Prostate gland (tissue), 2 donors: ENCODE results near the gene PMM2. TPM values are rescaled to one million over a fixed set of nuclear protein-coding genes. Genes with fewer than 3 reads are reported as not detected.

ENCODE experiments used
- DNase-seq: peaks from one replicate; pipeline ENCODE4 v3.0.0-alpha.2; 2019; ENCODE audit warnings: low spot score
- H3K27ac ChIP-seq, 2 donors: fragments of 200-600 bp; sonication (generic); 2 replicates each; pipeline ENCODE4 v1.5.1; 2017 to 2019
- H3K27me3 ChIP-seq: fragments of 200-600 bp; sonication (generic); replicated peaks from 2 replicates; pipeline ENCODE4 v1.5.1; 2019; ENCODE audit not compliant: insufficient read depth
- H3K36me3 ChIP-seq, 2 donors: fragments of 200-600 bp; sonication (generic); 1 replicate in 1 of 2; 2 replicates in 1 of 2; pipeline versions ENCODE4 v1.5.1 to v1.8.1; 2017 to 2019
- H3K4me1 ChIP-seq: fragments of 200-600 bp; sonication (generic); replicated peaks from 2 replicates; pipeline ENCODE4 v1.5.1; 2019
- H3K4me3 ChIP-seq, 2 donors: fragments of 200-600 bp; sonication (generic); 2 replicates each; pipeline ENCODE4 v1.5.1; 2017 to 2019
- H3K9me3 ChIP-seq: fragments of 200-600 bp; sonication (generic); 2 replicates; pipeline ENCODE4 v1.5.1; 2017
- POLR2A ChIP-seq: fragments of 450-650 bp; IDR thresholded peaks from one replicate; pipeline ENCODE4 v1.6.1; 2016; ENCODE audit warnings: antibody characterized with exemption, mild to moderate bottlenecking
- POLR2AphosphoS5 ChIP-seq: sonication (generic); formaldehyde crosslinking; IDR thresholded peaks from one replicate; pipeline ENCODE4 v1.6.1; 2017; ENCODE audit warnings: antibody characterized with exemption
- WGBS: methylation state at CpG from one replicate; pipeline ENCODE4 v1.1.5; 2018; 5-methylcytosine and 5-hydroxymethylcytosine counted together
- intact Hi-C: fragments of 100-400 bp; cut with DNase I; formaldehyde crosslinking; loops from one replicate; pipeline ENCODE4 v1.14.2; 2022
- total RNA-seq, 2 donors: library from RNA; depleted of rRNA; stranded (reverse); fragments of >200 nt; gene quantifications; one replicate each; pipeline ENCODE4 v1.1.0, GENCODE V29; 2016
- TF ChIP-seq, protein P1 (sequence below), 4 experiments: fragments of 200-600 bp in 2 of 4; fragments of 450-650 bp in 2 of 4; sonication (generic) in 2 of 4; IDR thresholded peaks; 1 replicate in 3 of 4; 2 replicates in 1 of 4; pipeline ENCODE4 v1.5.1; 2016 to 2019; ENCODE audit warnings: antibody characterized with exemption in 4 of 4, mild to moderate bottlenecking in 2 of 4, moderate library complexity in 2 of 4

The PMM2 gene
- total RNA-seq, 2 donors from 2014 or later = 30.6 to 39.2 TPM

DNA sequence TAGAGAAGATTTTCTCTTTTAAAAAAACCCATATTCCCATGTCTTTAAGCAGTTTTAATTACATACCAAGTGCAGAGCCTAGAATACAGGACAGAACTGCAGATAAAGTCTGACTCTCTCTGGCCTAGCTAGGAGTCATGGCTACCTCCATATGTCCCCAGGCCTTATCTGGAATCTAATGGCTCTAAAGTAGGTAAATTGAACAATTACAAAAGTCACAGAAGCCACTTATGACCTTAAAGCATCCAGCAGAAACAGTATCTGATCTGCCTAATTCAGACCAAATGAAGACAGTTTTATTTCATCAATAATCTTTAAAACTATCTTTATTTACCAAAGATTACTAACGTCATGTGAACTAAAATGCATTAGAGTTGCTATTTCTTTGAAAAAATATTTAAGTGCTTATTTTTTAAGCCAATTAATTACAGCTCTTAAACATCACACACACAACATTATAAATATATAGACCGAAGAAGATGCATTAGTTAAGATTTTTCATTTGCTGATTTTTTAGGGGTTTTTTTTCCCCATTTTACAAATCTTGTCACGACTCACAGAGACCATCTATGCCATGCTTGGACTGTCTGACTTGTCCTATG lies 28.7 kb downstream of the PMM2 start:
- H3K4me3 ChIP-seq = no peak overlapping the region
- DNase-seq = no peak
- TF ChIP-seq POLR2AphosphoS5 (no peak), POLR2A (no peak)
- TF ChIP-seq, protein P1, sequence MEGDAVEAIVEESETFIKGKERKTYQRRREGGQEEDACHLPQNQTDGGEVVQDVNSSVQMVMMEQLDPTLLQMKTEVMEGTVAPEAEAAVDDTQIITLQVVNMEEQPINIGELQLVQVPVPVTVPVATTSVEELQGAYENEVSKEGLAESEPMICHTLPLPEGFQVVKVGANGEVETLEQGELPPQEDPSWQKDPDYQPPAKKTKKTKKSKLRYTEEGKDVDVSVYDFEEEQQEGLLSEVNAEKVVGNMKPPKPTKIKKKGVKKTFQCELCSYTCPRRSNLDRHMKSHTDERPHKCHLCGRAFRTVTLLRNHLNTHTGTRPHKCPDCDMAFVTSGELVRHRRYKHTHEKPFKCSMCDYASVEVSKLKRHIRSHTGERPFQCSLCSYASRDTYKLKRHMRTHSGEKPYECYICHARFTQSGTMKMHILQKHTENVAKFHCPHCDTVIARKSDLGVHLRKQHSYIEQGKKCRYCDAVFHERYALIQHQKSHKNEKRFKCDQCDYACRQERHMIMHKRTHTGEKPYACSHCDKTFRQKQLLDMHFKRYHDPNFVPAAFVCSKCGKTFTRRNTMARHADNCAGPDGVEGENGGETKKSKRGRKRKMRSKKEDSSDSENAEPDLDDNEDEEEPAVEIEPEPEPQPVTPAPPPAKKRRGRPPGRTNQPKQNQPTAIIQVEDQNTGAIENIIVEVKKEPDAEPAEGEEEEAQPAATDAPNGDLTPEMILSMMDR (IDR thresholded peaks at IDR 0.05) = no peak
- WGBS = 72% methylated on average over 3 of the region's 3 CpGs
- intact Hi-C loops = no loop called here
- no peaks in the 10 kb centered on the region for H3K4me1 ChIP-seq
- peaks cover 0 to 3% of the 10 kb centered on the region in 2 donors for H3K36me3 ChIP-seq
- H3K27me3 ChIP-seq = no peaks in the 10 kb centered on the region
- no peaks in the 10 kb centered on the region for H3K9me3 ChIP-seq
- no peak overlapping the region for H3K27ac ChIP-seq

- intact Hi-C loops = no loop called here
- 94% methylated on average over 8 of the region's 8 CpGs for WGBS
- no peak overlapping the region for H3K27ac ChIP-seq
- peaks cover 0 to 7% of the 10 kb centered on the region in 2 donors for H3K36me3 ChIP-seq
- no peak for TF ChIP-seq POLR2AphosphoS5
- TF ChIP-seq, protein P1 (IDR thresholded peaks at IDR 0.05) = no peak
- TF ChIP-seq POLR2A = no peak
- no peak for DNase-seq
- no peaks in the 10 kb centered on the region for H3K4me1 ChIP-seq
- H3K27me3 ChIP-seq = no peaks in the 10 kb centered on the region
- no peaks in the 10 kb centered on the region for H3K9me3 ChIP-seq
- H3K4me3 ChIP-seq = no peak overlapping the region
Observed at GRCh38 chr16:8828541-8829165, 31.0 kb downstream of the PMM2 start.

DNA sequence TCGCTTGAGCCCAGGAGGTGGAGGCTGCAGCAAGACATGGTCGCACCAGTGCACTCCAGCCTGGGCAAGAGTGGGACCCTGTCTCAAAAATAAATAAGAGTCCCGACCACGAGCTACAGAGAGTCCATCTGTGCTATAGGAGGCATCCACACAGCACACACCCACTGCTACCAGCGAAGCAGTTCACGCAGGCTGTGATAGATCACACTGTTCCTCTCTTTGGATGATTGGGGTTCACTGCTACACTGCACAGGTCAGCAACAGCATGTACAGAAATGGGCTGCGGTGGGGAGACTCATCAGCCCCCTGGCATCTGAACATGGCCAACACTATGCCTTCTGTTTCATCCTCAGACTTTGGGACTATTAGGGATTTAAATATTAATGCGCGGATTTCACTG lies 33.8 kb downstream of the PMM2 start:
- H3K27ac ChIP-seq = no peak overlapping the region
- no peak overlapping the region for H3K4me3 ChIP-seq
- H3K9me3 ChIP-seq = no peaks in the 10 kb centered on the region
- H3K36me3 ChIP-seq = peaks cover 0 to 7% of the 10 kb centered on the region in 2 donors
- H3K4me1 ChIP-seq = no peaks in the 10 kb centered on the region
- TF ChIP-seq POLR2A (no peak), POLR2AphosphoS5 (no peak)
- TF ChIP-seq, protein P1 (IDR thresholded peaks at IDR 0.05) = no peak
- no peaks in the 10 kb centered on the region for H3K27me3 ChIP-seq
- no peak for DNase-seq
- 91% methylated on average over 9 of the region's 9 CpGs for WGBS
- intact Hi-C loops = no loop called here

DNA sequence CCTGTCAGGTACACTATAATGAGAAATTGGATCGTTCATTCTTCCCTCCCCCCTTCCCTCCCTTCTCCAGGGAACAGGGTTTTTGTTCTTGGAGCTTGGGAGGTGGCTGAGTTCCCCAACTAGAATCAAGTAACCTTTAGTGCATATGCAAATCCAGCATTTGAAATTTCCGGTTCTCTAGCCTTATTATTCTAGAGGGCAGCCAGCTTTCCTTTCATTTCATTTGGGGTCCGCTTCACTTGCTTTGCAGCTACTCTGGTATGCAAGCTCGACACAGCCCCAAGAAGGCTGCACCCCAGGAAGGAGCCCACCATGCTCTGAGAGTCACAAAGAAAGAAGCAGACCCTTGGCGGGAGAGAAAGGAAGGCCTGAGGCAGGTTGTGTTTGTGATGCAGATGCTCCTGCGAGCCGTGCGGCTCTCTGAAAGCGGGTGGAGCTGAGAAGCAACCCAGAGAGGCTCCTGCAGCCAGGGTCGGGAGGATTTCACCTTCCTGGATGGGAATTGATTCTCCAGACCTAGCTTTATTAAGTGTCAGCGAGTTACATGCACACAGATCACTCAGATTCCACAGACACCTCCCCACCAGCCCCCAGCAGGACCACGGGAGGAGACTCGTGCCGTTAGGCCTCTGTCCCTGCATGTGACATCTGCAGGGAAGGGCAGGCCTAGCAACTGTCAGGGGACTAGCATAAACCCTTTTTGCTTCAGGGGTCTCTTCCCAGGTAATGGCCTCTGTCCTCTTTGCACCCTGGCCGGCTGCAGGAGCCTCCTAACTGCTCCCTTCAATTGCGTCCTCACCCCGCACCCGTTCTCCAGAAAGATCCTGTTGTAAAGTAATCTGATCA lies 34.5 kb downstream of the PMM2 start:
- Histone ChIP-seq H3K27me3 (no peaks in the 10 kb centered on the region), H3K9me3 (no peaks in the 10 kb centered on the region), H3K36me3 (peaks cover 0 to 7% of the 10 kb centered on the region in 2 donors), H3K4me3 (no peak overlapping the region), H3K4me1 (no peaks in the 10 kb centered on the region), H3K27ac (no peak overlapping the region)
- DNase-seq = no peak
- 74% methylated on average over 18 of the region's 18 CpGs for WGBS
- TF ChIP-seq POLR2A (no peak), POLR2AphosphoS5 (no peak)
- TF ChIP-seq, protein P1 (IDR thresholded peaks at IDR 0.05) = no peak
- intact Hi-C loops = no loop called here
